DMS53 (cell line): ENCODE data around the gene NEBL.
A peak's percentile ranks its signal among the peaks of the same experiment; 100 is the strongest.

Source experiments
- DNase-seq: peaks from one replicate; lab custom pipeline; 2025; lab: John Stamatoyannopoulos, UW

Gene NEBL

GRCh38 chr10:20901110-20901509 is 4.0 kb upstream of the NEBL start:
- DNase-seq = peak; percentile 17

- DNase-seq = no peak
Measured at GRCh38 chr10:20898866-20899535, 1.9 kb upstream of the NEBL start.

DNA sequence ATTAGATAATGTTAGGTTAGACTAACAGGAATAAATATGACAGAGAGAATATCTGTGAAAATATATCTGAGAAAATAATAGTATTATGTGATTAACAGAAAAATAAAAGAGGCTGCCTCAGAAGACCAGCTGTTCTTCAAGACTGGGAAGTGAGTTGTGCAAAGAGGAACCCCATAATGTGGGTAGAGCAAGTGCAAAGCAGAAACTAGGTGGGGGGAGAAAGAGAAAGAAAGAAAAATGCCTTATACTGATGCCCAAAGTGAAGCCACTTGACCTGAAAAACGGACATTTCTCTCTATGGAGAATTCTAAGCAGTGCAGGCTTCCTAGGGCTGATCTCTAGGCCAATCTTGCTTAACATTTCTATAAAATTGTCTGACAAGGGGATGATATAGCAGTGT is 3.8 kb downstream of the NEBL start:
- no peak for DNase-seq

GRCh38 chr10:20892796-20893195 is 4.3 kb downstream of the NEBL start:
- no peak for DNase-seq

GRCh38 chr10:20892011-20892585 is 5.0 kb downstream of the NEBL start:
- DNase-seq = no peak

GRCh38 chr10:20891338-20891714 is 5.8 kb downstream of the NEBL start:
- peak; percentile 6 for DNase-seq

- DNase-seq = peak; percentile 48
Measured at GRCh38 chr10:20890491-20891337, 6.4 kb downstream of the NEBL start.

DNA sequence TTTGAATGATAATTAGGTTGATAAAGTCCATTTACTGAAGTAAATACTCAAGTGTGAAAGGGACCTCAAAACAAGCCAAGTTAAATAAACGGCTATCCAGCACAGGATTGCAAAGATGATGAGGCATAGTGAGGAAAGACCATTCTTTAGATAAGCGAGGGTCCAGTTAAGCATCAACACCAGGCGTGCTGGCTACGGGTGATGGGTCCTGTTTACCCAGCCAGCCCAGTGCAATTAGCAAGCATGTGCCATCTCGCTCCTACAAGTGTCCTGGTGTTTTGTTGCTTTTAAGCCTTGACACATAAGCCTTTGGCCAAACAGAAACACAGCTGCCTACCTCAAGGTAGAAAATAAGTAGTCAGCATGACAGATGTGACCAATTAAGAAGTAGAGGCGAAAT is 7.1 kb downstream of the NEBL start:
- DNase-seq = peak; percentile 75

GRCh38 chr10:20888620-20889330 is 8.3 kb downstream of the NEBL start:
- DNase-seq = peak; percentile 19

DNA sequence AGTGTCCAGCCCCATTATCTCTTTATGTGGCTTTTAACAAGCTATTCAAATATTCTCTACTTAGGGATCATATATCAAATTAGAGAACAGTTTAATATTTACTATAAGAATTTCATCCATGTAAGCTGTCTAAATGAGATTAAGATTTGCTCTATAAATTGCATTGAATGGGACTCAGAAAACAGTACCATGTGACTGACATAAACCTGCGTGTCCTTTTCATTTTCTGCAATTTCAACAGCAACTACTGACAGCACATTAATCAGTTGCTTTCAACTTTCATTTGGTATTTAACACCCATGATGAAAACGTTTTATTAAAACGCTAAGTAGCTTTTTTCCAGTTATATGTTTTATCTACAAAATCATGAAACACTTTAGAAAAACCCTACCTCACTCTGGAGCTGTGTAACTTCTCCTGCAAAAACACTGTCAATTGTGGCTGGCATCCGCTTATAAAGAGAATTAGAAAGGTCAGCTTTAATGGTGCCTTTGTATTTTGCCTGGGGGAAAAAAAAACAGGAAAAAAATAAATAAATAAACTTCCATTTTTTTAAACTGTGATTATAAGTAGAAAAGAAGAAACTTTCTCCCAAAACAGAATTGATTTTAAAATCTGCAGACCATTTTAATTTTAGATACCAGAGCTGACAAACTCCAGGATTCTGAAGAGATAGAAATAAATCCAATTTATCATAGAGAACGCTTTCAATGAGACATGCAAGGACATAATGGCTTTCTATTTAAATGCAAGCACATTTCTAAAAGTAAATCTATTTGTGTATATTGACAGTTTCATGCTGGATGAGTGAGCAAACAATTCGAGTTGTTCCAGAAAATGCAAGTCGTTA is 9.2 kb downstream of the NEBL start:
- no peak for DNase-seq

DNA sequence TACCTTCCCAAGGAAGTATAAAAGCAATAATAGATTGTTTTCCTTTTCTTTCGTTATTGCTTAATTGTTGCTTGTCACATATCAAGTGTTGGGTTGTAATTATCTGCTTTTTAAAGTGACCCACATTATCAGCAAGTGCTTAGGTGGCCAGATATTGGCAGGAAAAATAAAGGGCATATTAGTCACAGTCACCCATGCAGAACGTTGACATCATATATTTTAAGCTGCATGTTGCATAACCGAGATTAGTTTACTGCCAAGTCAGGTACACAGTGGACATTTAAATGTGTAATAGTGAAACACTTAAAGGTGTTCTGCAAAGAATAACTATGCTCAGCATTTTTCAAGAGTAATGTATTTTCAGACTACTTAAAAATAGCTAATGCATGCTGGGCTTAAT is 11.4 kb downstream of the NEBL start:
- DNase-seq = peak; percentile 91

DNA sequence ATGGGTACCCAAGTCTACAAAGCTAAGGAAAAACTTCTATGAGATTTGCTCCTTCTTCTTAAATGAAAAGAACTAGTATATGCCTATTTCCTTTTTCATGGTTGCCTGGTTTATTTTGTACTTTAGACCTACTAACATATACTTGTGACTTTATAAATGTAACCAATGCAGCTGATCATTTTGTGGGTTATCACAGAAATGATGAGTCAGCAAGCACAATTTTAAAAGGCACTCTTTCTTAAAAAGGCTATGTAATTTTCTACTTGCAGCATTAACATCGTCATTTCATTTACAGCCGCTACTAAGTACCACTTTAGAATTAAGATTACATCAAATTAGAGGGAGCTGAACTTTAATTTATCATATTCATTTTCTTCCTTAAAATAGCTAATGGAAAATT is 13.6 kb downstream of the NEBL start:
- DNase-seq = no peak

DNA sequence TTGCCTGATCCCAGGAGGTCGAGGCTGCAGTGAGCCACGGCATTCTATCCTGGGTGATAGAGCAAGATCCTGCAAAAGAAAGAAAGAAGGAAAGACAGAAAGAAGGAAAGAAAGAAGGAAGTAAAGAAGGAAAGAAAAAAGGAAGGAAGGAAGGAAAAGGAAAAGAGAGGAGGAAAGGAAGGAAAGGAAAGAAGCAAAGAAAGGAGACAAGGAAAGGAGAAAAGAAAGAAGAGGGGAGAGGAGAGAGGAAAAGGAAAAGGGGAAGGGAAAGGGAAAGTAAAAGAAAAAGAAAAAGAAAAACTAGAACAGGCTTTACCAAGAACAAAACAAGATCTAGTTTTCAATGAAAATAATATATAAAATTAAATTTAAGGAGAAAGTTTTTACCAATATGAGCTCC is 15.0 kb downstream of the NEBL start:
- no peak for DNase-seq

DNA sequence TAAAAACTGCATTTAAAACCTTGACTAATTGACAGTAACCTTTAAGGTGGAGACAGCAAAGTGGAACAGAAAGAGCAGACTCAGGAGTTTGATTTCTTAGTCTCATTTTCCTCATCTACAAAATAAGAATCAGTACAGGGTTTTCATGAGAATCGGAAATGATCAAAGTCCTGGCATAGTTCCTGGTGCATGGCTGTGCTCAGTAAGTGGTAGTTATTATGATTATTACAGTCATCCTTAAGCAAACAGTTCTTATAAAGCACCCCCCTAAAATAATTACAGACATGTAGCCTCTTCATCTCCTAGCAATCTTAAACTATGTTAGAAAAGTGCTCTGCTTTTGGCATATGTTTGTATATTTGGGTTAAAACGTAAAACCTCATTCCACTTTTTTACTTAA is 18.0 kb downstream of the NEBL start:
- DNase-seq = peak; percentile 44

DNA sequence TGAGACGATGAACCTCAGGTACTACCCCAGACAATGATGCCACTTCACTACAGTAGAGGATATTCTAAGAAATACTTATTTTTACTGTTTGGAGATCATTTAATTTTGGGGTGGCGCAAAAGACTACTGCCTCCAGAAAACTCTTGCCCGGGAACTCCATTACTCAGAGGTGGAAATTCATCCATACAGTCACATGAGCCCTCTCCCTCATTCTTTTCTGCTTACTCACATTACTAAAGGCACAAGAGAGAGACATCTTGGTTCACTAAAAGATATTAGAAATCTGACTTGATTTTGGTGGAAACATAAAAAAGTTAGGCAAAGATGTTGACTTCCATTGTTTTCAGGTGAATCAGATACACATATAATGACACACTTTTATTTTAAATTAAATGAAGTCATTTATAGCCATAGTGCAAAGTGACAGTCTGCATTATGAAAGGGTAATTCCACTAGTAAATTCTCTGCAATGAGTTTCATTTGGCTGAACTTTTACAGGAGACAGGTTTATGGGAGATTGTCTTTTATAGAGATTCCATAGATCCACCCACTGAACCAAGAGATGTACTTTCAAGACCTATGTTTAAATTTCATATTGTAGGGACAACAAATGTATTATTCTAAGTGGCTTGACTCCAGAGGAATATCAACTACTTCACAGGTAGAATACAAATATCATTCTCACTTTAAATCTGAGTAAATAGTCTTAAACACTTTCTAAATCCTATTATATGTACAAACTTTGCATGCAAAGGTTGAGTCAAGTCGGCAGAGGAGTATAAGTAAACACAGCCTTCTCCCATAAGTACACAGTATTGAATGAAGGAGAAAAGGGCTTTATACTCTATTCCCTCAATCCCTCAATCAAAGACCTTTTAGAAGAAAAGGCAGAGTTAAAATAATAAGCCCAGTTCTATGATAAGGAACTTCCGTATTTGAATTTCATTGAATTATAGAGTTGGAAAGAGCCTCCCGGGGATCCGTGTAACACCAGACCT is 18.8 kb downstream of the NEBL start:
- peak; percentile 61 for DNase-seq

- DNase-seq = no peak
Measured at GRCh38 chr10:20877554-20877953, 19.6 kb downstream of the NEBL start.

DNA sequence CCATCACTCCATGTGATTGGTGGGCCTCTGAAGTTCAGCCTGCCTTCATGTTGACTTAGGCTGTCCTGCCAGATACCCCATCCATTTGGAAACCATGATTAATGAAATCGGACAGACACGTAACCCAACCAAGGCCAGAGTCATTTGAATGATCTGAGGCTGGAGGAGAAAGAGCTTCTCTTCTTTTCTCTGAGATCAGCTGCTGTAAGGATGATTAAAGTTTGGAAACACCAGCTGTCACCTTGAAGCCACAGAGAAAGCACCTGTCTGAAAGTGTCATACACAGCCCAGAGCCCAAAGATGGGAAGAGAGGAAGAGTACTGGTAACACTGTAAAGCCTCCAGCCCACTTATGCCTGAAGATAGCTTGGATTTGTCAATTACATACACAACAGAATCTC is 22.9 kb downstream of the NEBL start:
- no peak for DNase-seq

DNA sequence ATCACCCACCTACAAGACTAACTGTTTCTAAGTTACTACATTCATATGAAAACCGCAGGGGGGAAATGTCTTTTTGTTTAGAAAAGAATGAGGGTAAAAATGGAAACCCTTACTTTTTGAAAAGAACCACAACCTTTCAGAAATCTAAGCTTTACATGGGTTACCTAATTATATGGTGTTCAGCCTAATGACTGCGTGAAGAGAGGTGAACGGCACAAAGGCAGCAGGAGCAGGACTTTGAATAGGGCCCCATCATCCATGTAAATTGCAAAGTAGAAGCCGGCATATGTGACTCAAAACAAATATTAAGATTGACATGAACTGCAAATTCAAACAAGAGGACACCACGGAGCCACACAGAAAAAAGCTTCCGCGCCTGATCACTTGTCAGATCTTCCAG is 25.1 kb downstream of the NEBL start:
- peak; percentile 82 for DNase-seq

GRCh38 chr10:20870834-20871233 is 26.3 kb downstream of the NEBL start:
- DNase-seq = no peak

DNA sequence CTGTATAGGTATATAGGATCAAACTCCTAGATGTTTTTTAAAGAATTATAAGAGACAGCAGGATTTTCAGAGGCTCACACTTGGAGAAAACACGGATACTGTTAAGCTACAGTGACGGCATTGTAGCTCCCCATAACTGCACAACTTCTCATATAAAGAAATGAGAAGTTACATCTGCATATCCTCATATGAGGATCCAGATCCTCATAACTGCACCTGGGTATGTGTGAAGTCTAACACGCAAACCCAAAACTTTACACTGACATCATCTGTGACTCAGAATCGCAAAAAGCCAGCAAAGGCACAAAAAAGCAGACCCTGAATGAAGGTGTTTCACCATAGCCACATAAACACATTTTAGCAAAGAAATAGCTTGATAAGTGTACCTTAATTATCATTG is 34.1 kb downstream of the NEBL start:
- DNase-seq = no peak
